ENCODE data around the gene SHISA9.

DNA sequence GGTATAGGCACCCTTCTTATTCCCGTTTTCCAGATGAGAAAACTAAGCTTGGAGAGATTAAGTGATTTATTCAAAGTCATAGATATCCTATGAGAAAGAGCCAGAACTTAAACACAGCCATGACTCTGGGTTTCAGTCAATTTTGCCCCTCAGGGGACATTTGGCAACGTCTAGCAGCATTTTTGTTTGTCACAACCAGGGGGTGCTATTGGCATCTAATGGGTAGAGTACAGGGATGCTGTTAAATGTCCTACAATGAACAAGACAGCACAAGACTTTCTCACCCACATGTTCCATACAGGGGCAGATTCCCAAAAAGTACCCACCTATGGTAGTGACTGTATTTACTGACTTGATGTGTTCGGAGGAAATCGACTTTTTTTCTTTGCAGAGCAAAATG, 4.8 kb upstream of the SHISA9 start:
- TF ChIP-seq, protein P1, sequence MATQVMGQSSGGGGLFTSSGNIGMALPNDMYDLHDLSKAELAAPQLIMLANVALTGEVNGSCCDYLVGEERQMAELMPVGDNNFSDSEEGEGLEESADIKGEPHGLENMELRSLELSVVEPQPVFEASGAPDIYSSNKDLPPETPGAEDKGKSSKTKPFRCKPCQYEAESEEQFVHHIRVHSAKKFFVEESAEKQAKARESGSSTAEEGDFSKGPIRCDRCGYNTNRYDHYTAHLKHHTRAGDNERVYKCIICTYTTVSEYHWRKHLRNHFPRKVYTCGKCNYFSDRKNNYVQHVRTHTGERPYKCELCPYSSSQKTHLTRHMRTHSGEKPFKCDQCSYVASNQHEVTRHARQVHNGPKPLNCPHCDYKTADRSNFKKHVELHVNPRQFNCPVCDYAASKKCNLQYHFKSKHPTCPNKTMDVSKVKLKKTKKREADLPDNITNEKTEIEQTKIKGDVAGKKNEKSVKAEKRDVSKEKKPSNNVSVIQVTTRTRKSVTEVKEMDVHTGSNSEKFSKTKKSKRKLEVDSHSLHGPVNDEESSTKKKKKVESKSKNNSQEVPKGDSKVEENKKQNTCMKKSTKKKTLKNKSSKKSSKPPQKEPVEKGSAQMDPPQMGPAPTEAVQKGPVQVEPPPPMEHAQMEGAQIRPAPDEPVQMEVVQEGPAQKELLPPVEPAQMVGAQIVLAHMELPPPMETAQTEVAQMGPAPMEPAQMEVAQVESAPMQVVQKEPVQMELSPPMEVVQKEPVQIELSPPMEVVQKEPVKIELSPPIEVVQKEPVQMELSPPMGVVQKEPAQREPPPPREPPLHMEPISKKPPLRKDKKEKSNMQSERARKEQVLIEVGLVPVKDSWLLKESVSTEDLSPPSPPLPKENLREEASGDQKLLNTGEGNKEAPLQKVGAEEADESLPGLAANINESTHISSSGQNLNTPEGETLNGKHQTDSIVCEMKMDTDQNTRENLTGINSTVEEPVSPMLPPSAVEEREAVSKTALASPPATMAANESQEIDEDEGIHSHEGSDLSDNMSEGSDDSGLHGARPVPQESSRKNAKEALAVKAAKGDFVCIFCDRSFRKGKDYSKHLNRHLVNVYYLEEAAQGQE (IDR thresholded peaks at IDR 0.05; ENCODE audit: insufficient read depth in 1 of 2, low read depth in 2 of 2, low read length in 2 of 2) = no peak
- no peak for TF ChIP-seq SIN3A (IDR thresholded peaks at IDR 0.05; ENCODE audit: borderline replicate concordance, insufficient read depth, low read length)
- no peak for TF ChIP-seq TAF1 (IDR thresholded peaks at IDR 0.05; ENCODE audit: borderline replicate concordance, insufficient read depth, low read length)
